OCI-LY3 (cell line): ENCODE measurements around the gene SLC10A1.

Source experiments
- CTCF ChIP-seq: fragments of 200-600, 300-600 bp; sonication (generic); IDR thresholded peaks from 2 replicates; pipeline ENCODE4 v1.5.1; 2014; ENCODE audit warnings: antibody characterized with exemption, low read length, low read depth
- EZH2phosphoT487 ChIP-seq: fragments of 200-600 bp; shearing (Covaris generic); IDR thresholded peaks from 2 replicates; pipeline ENCODE4 v1.6.1; 2018; ENCODE audit warnings: antibody characterized with exemption, mixed run types, low read depth

DNA sequence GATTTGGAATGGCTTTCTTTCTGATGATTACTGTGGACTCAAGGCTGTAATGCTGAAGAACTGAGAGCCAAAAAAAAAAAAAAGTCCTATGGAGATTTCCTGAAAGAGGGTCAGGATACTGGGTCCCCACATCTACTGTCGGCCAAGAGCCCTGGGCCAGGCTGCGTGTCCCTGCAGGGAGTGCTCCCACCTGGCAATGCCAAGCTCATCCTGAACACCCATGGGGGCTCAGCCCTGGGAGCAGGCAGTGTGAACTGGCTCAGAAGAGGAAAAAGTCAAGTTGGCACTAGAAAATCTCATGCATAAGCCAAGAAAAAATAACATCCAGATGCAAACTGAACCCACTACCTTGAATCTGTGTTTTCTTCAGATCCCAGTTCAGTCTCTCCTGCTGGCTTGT, 47.1 kb upstream of the SLC10A1 start:
- TF ChIP-seq CTCF (no peak), EZH2phosphoT487 (no peak)
